ENCODE results near the gene AKTIP. TPM values are rescaled to one million over a fixed set of nuclear protein-coding genes. Genes with fewer than 3 reads are reported as not detected.

The AKTIP gene
- total RNA-seq, 1 experiment from 2014 or later: 23.5 TPM

- H3K27me3 ChIP-seq (ENCODE audit: insufficient read depth, low read length): no peaks in the 10 kb centered on the region
- H3K9me3 ChIP-seq (ENCODE audit: control insufficient read depth in 1 of 2, insufficient read depth in 1 of 2, low read depth in 1 of 2, low read length in 2 of 2): no peaks in the 10 kb centered on the region
- ChIA-PET RAD21 (ENCODE audit: low non-redundant PET in 1 of 2, low total read pairs in 2 of 2, uncharacterized antibody in 2 of 2, unreplicated experiment in 2 of 2) (no interaction called here), CTCF (no interaction called here), POLR2A (no interaction called here)
- no peak overlapping the region for H2AFZ ChIP-seq (ENCODE audit: low read depth, low read length, poor library complexity, severe bottlenecking)
- H3K36me3 ChIP-seq (ENCODE audit: control insufficient read depth in 1 of 2, insufficient read depth in 2 of 2, low read length in 2 of 2): peaks cover 11 to 13% of the 10 kb centered on the region in 2 experiments; a peak in 2 of 4 replicates
- no peak overlapping the region for H3K4me2 ChIP-seq (ENCODE audit: low read length)
- H4K20me1 ChIP-seq (ENCODE audit: insufficient read depth): no peaks in the 10 kb centered on the region
- TF ChIP-seq SIN3A (IDR thresholded peaks at IDR 0.05; ENCODE audit: low read depth) (no peak), CBX3 (IDR thresholded peaks at IDR 0.05; ENCODE audit: low read depth) (no peak), POLR2A (IDR thresholded peaks at IDR 0.05; ENCODE audit: borderline replicate concordance, extremely low read depth, insufficient read depth, insufficient read length) (no peak), EZH2phosphoT487 (IDR thresholded peaks at IDR 0.05; ENCODE audit: borderline replicate concordance) (no peak), CEBPB (IDR thresholded peaks at IDR 0.05; ENCODE audit: low read depth) (no peak), SP1 (IDR thresholded peaks at IDR 0.05; ENCODE audit: low read depth) (no peak), ELF1 (IDR thresholded peaks at IDR 0.05; ENCODE audit: borderline replicate concordance, low read depth) (no peak), EZH2 (IDR thresholded peaks at IDR 0.05) (no peak), ZNF274 (IDR thresholded peaks at IDR 0.05; ENCODE audit: low read depth, low read length) (no peak), ATF3 (IDR thresholded peaks at IDR 0.05) (no peak)
- no peak overlapping the region for H3K4me3 ChIP-seq (replicated peaks in 1 of 2; ENCODE audit: low read depth in 1 of 2, low read length in 2 of 2)
- DNase-seq (ENCODE audit: low read depth, low spot score): no peak
- H3K9ac ChIP-seq (ENCODE audit: low read length): no peak overlapping the region
- no TSS peak for BruUV-seq (replicated peaks)
- intact Hi-C loops (cut with micrococcal nuclease): no loop called here
- ATAC-seq: no peak
- no peaks in the 10 kb centered on the region for H3K79me2 ChIP-seq (ENCODE audit: insufficient read depth, low read length)
- H3K27ac ChIP-seq (ENCODE audit: low read depth, low read length): no peak overlapping the region
- H3K4me1 ChIP-seq (ENCODE audit: control insufficient read depth in 1 of 2, insufficient read depth in 2 of 2, low read length in 2 of 2): no peaks in the 10 kb centered on the region
- H3K9me2 ChIP-seq (ENCODE audit: insufficient read depth): no peaks in the 10 kb centered on the region
These were observed 44.4 kb downstream of the AKTIP start for GRCh38 chr16:53458635-53459034.

- intact Hi-C loops (cut with micrococcal nuclease): no loop called here
- DNase-seq (ENCODE audit: low read depth, low spot score): no peak
- H2AFZ ChIP-seq (ENCODE audit: low read depth, low read length, poor library complexity, severe bottlenecking): no peak overlapping the region
- no peak overlapping the region for H3K4me3 ChIP-seq (replicated peaks in 1 of 2; ENCODE audit: low read depth in 1 of 2, low read length in 2 of 2)
- TF ChIP-seq REST (IDR thresholded peaks at IDR 0.05; ENCODE audit: low read depth) (no peak), RAD21 (IDR thresholded peaks at IDR 0.05; ENCODE audit: low read depth) (no peak), YY1 (IDR thresholded peaks at IDR 0.05; ENCODE audit: extremely low read depth, insufficient replicate concordance, low read depth, low read length) (no peak)
- no TSS peak for BruUV-seq (replicated peaks)
- H3K9me3 ChIP-seq (ENCODE audit: control insufficient read depth in 1 of 2, insufficient read depth in 1 of 2, low read depth in 1 of 2, low read length in 2 of 2): no peaks in the 10 kb centered on the region
- ChIA-PET RAD21 (ENCODE audit: low non-redundant PET in 1 of 2, low total read pairs in 2 of 2, uncharacterized antibody in 2 of 2, unreplicated experiment in 2 of 2) (no interaction called here), CTCF (no interaction called here), POLR2A (no interaction called here)
- ATAC-seq: no peak
- no peaks in the 10 kb centered on the region for H4K20me1 ChIP-seq (ENCODE audit: insufficient read depth)
- H3K9ac ChIP-seq (ENCODE audit: low read length): no peak overlapping the region
- H3K79me2 ChIP-seq (ENCODE audit: insufficient read depth, low read length): no peaks in the 10 kb centered on the region
- peaks cover 11 to 13% of the 10 kb centered on the region in 2 experiments; a peak in 2 of 4 replicates for H3K36me3 ChIP-seq (ENCODE audit: control insufficient read depth in 1 of 2, insufficient read depth in 2 of 2, low read length in 2 of 2)
- H3K9me2 ChIP-seq (ENCODE audit: insufficient read depth): no peaks in the 10 kb centered on the region
- H3K4me2 ChIP-seq (ENCODE audit: low read length): no peak overlapping the region
- H3K27ac ChIP-seq (ENCODE audit: low read depth, low read length): no peak overlapping the region
- H3K27me3 ChIP-seq (ENCODE audit: insufficient read depth, low read length): no peaks in the 10 kb centered on the region
- H3K4me1 ChIP-seq (ENCODE audit: control insufficient read depth in 1 of 2, insufficient read depth in 2 of 2, low read length in 2 of 2): no peaks in the 10 kb centered on the region
These were observed 45.3 kb downstream of the AKTIP start for GRCh38 chr16:53457670-53458069.
